Ovary (tissue), 9 donors: Measurements from ENCODE around the gene GUCY1A2. TPM values are rescaled to one million over a fixed set of nuclear protein-coding genes. Genes with fewer than 3 reads are reported as not detected.
"Not testable (repeated sequence)": the region's sequence is repeated elsewhere in the genome, so short reads cannot be mapped to it uniquely, and the experiment has no call there.

ENCODE experiments used
- DNase-seq, 5 donors: peaks; one replicate each; pipeline ENCODE4 v3.0.0-alpha.2; 2019 to 2020
- H3K27ac ChIP-seq, 2 donors: fragments of 200-600 bp; one replicate each; pipeline versions ENCODE4 v1.5.1 to v1.8.0; 2019 to 2022
- H3K27me3 ChIP-seq: fragments of 200-600 bp; one replicate; pipeline ENCODE4 v1.8.0; 2022
- H3K36me3 ChIP-seq: fragments of 200-600 bp; sonication (generic); one replicate; pipeline ENCODE4 v1.5.1; 2019
- H3K4me1 ChIP-seq: one replicate; pipeline ENCODE4 v1.8.1; 2013; ENCODE audit warnings: mild to moderate bottlenecking, moderate library complexity; ENCODE audit not compliant: insufficient read depth
- H3K4me3 ChIP-seq: fragments of 200-600 bp; sonication (generic); one replicate; pipeline ENCODE4 v1.5.1; 2017
- H3K9me3 ChIP-seq, 2 donors: fragments of 200-600 bp in 1 of 2; sonication (generic) in 1 of 2; one replicate each; pipeline versions ENCODE4 v1.5.1 to v1.8.1; 2013 to 2019; ENCODE audit warnings: mild to moderate bottlenecking in 1 of 2, moderate library complexity in 1 of 2
- CTCF ChIP-seq, 3 donors: fragments of 450-650 bp in 2 of 3; fragments of 200-600 bp in 1 of 3; IDR thresholded peaks; one replicate each; pipeline versions ENCODE4 v1.5.1 to v1.8.0; 2016 to 2022; ENCODE audit warnings: antibody characterized with exemption in 3 of 3, mild to moderate bottlenecking in 1 of 3
- EP300 ChIP-seq: sonication (generic); formaldehyde crosslinking; IDR thresholded peaks from one replicate; pipeline ENCODE4 v1.6.1; 2017; ENCODE audit warnings: antibody characterized with exemption
- POLR2A ChIP-seq: fragments of 450-650 bp; IDR thresholded peaks from one replicate; pipeline ENCODE4 v1.6.1; 2017; ENCODE audit warnings: antibody characterized with exemption, mild to moderate bottlenecking, moderate library complexity
- WGBS, 3 donors: extraction: QIAGEN DNeasy Blood & Tissue Kit in 1 of 3; methylation state at CpG; one replicate each; pipeline versions ENCODE4 v1.1.5 to v1.1.7; 2013 to 2017; 5-methylcytosine and 5-hydroxymethylcytosine counted together
- intact Hi-C, 4 donors: fragments of 100-400 bp; cut with DNase I; formaldehyde crosslinking; loops; one replicate each; pipeline versions ENCODE4 v1.11.0 to v1.15.1; 2022 to 2023
- polyA plus RNA-seq, 2 donors: library from polyadenylated mRNA; stranded (reverse); fragments of 200-250 nt in 1 of 2; fragments of 350-450 nt in 1 of 2; fragmentation: Illumina TruSeq in 1 of 2; extraction: RNeasy Lipid Tissue Mini Kit (QIAGEN cat#74804) in 1 of 2; gene quantifications; one replicate each; pipeline ENCODE4 v1.2.3, GENCODE V29; 2013 to 2014
- total RNA-seq, 7 donors: library from RNA; depleted of rRNA in 2 of 7; stranded (reverse); fragments of >200 nt in 2 of 7; fragmentation: NEBNext Ultra II Directional in 3 of 7; extraction: Animal tissue kit (Norgen Biotek cat#: 25700) in 3 of 7; gene quantifications; one replicate each; pipeline versions ENCODE4 v1.1.0 to v1.2.4, GENCODE V29; 2016 to 2023
- donor health status: DM: no; HTN: no; CAD: no; lungs with moderate emphysema.
- donor health status: DM: no; HTN: no; CAD: no.
- donor health status: Bipolar disorder and iron deficiency.
- donor health status: DM: yes; HTN: yes; CAD: no.
- donor health status: DM: no; HTN: no; CAD: no.
- donor health status: DM: yes; HTN: yes; CAD: no.

The GUCY1A2 gene
- total and polyA plus RNA-seq, 9 donors = 1.5 to 20.3 (median 6.1) TPM

GRCh38 chr11:106828976-106829375 lies 189.3 kb downstream of the GUCY1A2 start:
- H3K4me3 ChIP-seq = no peak overlapping the region
- no peak for TF ChIP-seq EP300
- TF ChIP-seq POLR2A = no peak
- no peak for TF ChIP-seq CTCF (IDR thresholded peaks at IDR 0.05)
- no peaks in the 10 kb centered on the region for H3K27me3 ChIP-seq
- intact Hi-C loops = no loop called here
- no peak overlapping the region for H3K27ac ChIP-seq
- no peaks in the 10 kb centered on the region for H3K4me1 ChIP-seq
- 86 to 90% (median 89%) methylated on average over 5 of the region's 5 CpGs for WGBS, 3 donors
- no peaks in the 10 kb centered on the region for H3K9me3 ChIP-seq
- DNase-seq = no peak
- no peaks in the 10 kb centered on the region for H3K36me3 ChIP-seq

GRCh38 chr11:106828576-106828975 lies 189.7 kb downstream of the GUCY1A2 start:
- 42 to 61% (median 50%) methylated on average over 3 of the region's 3 CpGs for WGBS, 3 donors
- H3K9me3 ChIP-seq = no peaks in the 10 kb centered on the region
- intact Hi-C loops = no loop called here

GRCh38 chr11:106827687-106828086 lies 190.6 kb downstream of the GUCY1A2 start:
- intact Hi-C loops = no loop called here
- no peak overlapping the region for H3K27ac ChIP-seq
- no peaks in the 10 kb centered on the region for H3K36me3 ChIP-seq
- no peak overlapping the region for H3K4me3 ChIP-seq
- no peaks in the 10 kb centered on the region for H3K4me1 ChIP-seq
- WGBS, 3 donors = 96 to 98% (median 97%) methylated on average over 21 of the region's 21 CpGs
- no peak for TF ChIP-seq CTCF (IDR thresholded peaks at IDR 0.05)
- TF ChIP-seq EP300 = no peak
- no peak for TF ChIP-seq POLR2A
- H3K27me3 ChIP-seq = no peaks in the 10 kb centered on the region
- H3K9me3 ChIP-seq = no peaks in the 10 kb centered on the region
- no peak for DNase-seq

More at GRCh38 chr11:106828576-106828975, 189.7 kb downstream of the GUCY1A2 start:
- H3K4me1 ChIP-seq = no peaks in the 10 kb centered on the region
- no peak for DNase-seq
- H3K36me3 ChIP-seq = no peaks in the 10 kb centered on the region
- no peak overlapping the region for H3K27ac ChIP-seq
- TF ChIP-seq EP300 (no peak), POLR2A (no peak), CTCF (IDR thresholded peaks at IDR 0.05) (no peak)
- no peak overlapping the region for H3K4me3 ChIP-seq
- no peaks in the 10 kb centered on the region for H3K27me3 ChIP-seq

- H3K36me3 ChIP-seq, DNase-seq, H3K4me3 ChIP-seq, intact Hi-C loops, H3K4me1 ChIP-seq, H3K27me3 ChIP-seq, H3K27ac ChIP-seq, H3K9me3 ChIP-seq: not testable (repeated sequence)
- WGBS, 3 donors = 91 to 95% (median 92%) methylated on average over 3 of the region's 3 CpGs
Observed at GRCh38 chr11:106826558-106826957, 191.7 kb downstream of the GUCY1A2 start.

DNA sequence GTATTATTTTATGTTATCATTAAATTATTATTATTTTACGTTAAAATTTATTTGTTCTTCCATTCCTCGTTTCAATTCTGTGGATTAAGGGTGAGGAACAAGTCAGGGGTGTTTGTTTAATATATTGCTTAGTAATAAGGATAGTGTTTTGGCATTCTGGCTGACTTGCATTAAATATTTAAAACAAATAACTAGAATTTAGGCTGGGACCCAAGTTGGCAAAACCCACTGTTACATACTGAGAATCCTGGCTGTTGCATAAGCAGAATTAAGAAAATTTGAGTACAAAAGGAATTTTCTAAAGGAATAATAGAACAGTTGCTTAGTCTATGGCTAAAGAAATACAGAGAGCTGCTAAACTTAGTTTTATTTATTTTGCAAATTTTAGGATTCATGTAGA lies 196.4 kb downstream of the GUCY1A2 start:
- DNase-seq = no peak
- no peak for TF ChIP-seq POLR2A
- no peak for TF ChIP-seq EP300
- no peak for TF ChIP-seq CTCF (IDR thresholded peaks at IDR 0.05)
- H3K27ac ChIP-seq = no peak overlapping the region
- no peaks in the 10 kb centered on the region for H3K4me1 ChIP-seq
- 12 to 27% (median 24%) methylated on average over 2 of the region's 2 CpGs for WGBS, 3 donors
- no peaks in the 10 kb centered on the region for H3K27me3 ChIP-seq
- H3K4me3 ChIP-seq = no peak overlapping the region
- no peaks in the 10 kb centered on the region for H3K36me3 ChIP-seq
- no peaks in the 10 kb centered on the region for H3K9me3 ChIP-seq
- intact Hi-C loops = no loop called here
